Measurements from ENCODE around the gene LEAP2.
"Not testable (repeated sequence)": the region's sequence is repeated elsewhere in the genome, so short reads cannot be mapped to it uniquely, and the experiment has no call there.

The LEAP2 gene

GRCh38 chr5:132841305-132841704, 32.2 kb upstream of the LEAP2 start:
- DNase-seq, result no peak

DNA sequence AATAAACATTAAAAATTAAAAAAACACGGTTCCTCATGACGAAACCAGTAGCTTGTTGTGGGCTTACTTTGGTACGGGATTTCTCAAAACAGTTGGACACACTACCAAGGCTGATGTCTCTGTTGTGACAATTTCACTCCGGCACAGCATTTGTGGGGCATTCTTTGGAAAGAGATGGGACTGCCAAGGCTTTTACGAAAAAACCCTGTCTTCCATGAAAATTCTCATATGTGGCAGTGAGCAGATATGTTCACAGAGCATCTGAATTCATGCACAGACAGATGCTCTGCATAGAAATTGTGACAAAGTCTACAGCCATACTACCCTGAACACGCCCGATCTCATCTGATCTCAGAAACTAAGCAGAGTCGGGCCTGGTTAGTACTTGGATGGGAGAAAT, 25.2 kb upstream of the LEAP2 start:
- no peak for DNase-seq

GRCh38 chr5:132849347-132849746, 24.1 kb upstream of the LEAP2 start:
- no peak for DNase-seq

DNA sequence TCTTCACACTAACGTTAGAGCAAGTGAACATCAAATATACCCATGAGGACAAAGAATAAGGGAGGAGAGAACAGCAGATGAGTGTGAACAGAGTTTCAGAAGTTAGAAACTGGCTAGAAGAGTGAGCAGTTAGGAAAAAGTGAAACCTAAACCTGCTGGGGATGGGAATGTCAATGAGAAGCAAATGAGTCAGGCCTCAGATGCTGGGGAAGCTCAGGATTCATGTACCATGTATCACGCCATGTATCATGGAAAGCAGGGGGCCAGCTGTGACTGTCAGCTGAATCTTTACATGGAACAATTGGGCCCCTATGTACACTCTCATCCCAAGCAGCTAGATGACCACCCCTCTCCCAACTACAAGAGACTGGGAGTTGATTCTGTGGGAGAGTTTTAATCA, 23.4 kb upstream of the LEAP2 start:
- DNase-seq, result no peak

GRCh38 chr5:132853323-132853722, 20.1 kb upstream of the LEAP2 start:
- no peak for DNase-seq

GRCh38 chr5:132853790-132854189, 19.7 kb upstream of the LEAP2 start:
- DNase-seq, result no peak

- no peak for DNase-seq
Observed at GRCh38 chr5:132854301-132854700, 19.2 kb upstream of the LEAP2 start.

DNA sequence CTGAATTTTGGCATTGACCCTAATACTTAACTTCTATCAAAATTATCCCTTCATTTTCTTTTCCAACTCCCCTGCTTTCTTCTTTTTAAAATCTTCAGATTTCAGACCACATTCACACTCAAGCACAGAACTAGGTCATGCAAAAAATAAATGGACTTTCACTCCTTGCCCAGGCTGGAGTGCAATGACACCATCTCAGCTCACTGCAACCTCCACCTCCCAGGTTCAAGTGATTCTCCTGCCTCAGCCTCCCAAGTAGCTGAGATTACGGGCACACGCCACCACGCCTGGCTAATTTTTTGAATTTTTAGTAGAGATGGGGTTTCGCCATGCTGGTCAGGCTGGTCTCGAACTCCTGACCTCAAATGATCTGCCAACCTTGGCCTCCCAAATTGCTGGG, 18.5 kb upstream of the LEAP2 start:
- DNase-seq, result not testable (repeated sequence)

- no peak for DNase-seq
Observed at GRCh38 chr5:132856011-132856410, 17.5 kb upstream of the LEAP2 start.

DNA sequence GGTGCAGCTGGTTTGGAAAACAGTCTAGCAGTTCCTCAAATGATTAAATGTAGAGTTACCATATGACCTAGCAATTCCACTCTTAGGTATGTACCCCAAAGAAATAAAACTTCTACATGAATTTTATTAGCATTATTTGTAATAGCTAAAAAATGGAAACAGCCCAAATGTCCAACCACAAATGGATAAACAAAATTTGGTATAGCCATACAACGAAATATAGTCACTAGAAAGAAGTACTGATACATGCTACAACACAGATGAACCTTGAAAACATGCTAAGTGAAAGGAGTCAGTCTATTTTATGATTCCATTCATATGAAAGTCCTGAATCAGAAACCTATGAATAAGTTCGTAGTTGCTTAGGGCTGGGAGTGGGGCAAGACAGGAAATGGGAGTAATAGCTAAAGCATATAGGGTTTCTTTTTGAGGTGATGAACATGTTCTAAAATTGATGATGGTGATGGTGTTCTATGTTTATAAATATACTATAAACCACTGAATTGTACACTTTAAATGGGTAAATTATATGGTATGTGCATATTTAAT, 13.5 kb upstream of the LEAP2 start:
- no peak for DNase-seq

- DNase-seq, result no peak
Observed at GRCh38 chr5:132860742-132861141, 12.7 kb upstream of the LEAP2 start.

- no peak for DNase-seq
Observed at GRCh38 chr5:132865668-132866341, 7.7 kb upstream of the LEAP2 start.

- peak; percentile 96 for DNase-seq
Observed at GRCh38 chr5:132866342-132867045, 7.0 kb upstream of the LEAP2 start, which contains the start of the genes GDF9 and UQCRQ. Gene GDF9, minus strand, starts transcription at chr5:132866469. Its CDS starts 1,936 bp downstream, at chr5:132864533. Gene UQCRQ, plus strand, starts transcription at chr5:132866642. Its CDS starts 240 bp downstream, at chr5:132866882.

GRCh38 chr5:132867046-132867451, 6.4 kb upstream of the LEAP2 start:
- no peak for DNase-seq

DNA sequence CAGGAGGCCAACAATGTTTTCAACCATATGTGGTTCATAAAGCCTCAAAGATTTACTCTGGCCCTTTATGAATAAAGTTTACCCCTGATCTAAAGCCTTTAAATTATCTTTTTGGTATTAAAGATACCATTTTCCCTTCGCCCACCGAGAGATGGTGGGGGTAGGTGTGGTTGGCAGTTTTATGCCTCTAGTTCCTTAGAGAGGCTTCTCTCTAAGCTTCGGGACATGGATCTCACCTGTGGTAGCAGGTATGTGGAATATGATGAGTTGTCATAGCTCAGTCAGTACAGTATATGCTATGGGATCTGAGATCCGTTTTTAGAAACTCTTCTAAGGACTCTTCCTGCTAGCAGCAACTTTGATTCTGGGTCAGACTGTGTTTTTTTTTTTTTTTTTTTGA, 4.7 kb upstream of the LEAP2 start:
- DNase-seq, result no peak

- no peak for DNase-seq
Observed at GRCh38 chr5:132870801-132871200, 2.7 kb upstream of the LEAP2 start.

DNA sequence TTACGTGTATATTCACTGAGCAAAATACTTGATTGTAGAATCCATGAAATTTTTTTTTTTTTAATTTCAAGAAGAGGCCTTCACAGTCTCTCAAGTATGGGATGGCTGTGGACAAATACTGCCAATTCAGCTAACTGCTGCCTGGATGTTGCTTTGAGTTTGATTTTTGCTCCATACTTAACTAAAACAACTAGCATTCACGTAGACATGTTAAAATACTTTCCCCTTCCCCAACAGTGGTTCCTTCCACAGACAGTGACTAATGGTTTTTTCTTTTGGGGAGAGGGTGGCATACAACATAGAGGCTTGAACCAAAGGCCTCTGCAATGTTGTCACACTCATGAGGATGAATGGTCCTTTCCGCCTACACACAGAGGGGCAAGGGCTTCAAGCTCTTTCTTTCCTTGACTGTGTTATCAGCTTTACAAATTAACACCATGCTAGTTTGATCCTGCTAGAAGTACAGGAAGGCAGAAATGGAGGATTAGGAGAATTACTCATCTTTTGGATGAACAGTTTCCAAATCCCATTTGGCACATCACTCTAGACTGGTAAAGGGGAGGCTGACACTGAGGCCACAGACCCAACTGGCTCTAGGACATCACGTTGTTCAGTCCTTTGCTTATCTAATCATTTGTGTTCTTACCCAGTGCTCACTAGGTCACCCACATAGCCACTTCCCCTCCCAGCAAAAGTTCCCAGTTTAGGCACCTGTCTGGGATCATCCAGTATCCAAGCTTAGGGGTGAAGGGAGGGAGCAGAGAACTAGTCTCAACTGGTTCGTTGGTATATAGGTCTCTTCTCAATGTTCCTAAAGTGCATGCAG, 1.8 kb upstream of the LEAP2 start:
- DNase-seq, result no peak

DNA sequence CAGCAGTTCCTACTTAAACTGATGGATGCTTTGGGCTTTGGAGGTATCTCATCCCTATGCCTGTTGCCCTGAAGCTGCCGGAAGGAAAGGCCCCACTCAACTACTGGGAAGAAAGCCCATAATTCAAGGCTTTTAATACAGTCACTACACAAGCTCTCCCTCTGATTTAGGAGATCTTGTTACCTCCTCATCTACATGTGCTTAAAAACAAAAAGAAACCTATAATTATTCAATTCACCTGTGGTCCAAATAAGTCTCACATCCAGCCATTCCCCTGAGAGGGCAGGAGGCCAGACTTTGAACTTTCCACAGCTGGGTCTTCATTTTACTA, 715 bp upstream of the LEAP2 start:
- no peak for DNase-seq

DNA sequence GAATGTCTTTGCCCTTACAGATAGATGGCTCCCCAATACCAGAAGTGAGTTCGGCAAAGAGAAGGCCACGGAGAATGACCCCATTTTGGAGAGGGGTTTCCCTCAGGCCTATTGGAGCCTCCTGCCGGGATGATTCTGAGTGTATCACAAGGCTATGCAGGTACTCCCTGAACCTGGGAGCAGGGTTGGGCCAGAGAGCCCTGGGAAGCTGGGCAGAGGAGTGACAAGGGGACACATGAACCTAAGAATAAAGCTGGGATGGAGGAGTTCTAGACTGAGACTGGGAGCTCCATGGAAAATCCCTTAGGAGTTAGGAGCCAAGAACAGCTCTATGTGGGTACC, 433 bp downstream of the LEAP2 start:
- no peak for DNase-seq

DNA sequence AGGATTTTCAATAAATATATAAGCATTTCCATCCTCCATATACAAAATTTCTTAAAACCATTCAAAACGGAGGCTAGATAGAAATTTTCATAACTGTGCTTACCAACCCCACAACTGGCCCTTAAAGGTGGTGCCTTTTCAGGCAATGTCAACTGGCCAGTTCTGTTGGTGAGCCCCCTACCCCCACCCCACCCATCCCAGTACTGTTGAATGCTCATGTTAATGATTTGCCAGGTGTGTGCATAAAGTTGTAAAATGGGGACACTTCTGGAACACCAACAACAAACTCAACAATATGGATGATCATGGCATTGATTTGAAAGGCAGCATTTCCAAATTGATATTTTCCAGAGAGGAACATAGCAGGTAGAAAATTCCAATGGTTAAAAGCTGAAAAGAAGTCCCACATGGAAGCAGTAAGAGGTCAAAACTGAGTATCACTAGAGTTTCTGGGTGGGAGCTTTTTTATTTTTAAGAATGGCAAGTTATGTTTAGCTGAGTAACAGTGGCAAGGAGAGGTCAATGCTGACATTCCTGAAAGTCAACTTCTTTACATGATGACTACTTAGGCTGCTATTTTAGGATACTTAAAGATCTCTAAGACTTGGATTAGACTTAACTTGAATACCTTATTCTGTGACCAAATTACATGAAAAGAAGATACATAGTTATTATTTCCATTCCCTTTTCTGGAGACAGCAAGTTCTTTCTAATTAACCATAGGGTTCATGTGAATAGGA, 2.7 kb downstream of the LEAP2 start:
- no peak for DNase-seq

- DNase-seq, result no peak
Observed at GRCh38 chr5:132877466-132877865, 4.0 kb downstream of the LEAP2 start.

DNA sequence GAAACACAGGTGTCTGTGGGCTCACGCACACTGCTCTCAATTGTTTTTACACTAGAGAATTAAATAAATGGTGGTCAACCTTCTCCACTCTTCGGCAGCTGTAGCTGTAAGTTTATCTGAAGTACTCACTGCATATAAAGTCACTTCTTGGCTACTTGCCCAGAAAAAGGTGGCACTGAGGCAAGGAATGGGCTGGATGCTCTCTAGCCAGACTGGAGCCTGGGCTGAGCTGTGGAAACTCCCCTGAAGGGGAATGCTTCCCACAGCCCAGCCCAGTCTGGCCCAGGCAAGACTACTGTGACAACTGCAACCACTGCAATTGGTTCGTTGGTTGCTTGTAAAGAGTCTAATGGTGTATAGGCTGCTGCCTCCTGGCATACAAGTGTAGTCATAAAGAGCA, 4.5 kb downstream of the LEAP2 start:
- DNase-seq, result no peak

GRCh38 chr5:132883261-132883834, 9.9 kb downstream of the LEAP2 start:
- DNase-seq, result peak; percentile 28
